GM12878 (cell line): ENCODE data around the gene MAML2. TPM values are rescaled to one million over a fixed set of nuclear protein-coding genes. Genes with fewer than 3 reads are reported as not detected.

Experiments
- ATAC-seq: fragments of 200-7000 bp; cut with Tn5 transposase; 3 replicates; pipeline ENCODE4 v1.9.1; 2020; ENCODE audit warnings: mild to moderate bottlenecking, moderate library complexity
- BruUV-seq: library from RNA; stranded (reverse); fragments of 400-500 nt; replicated peaks from 2 replicates; lab custom pipeline; 2021; lab: Mats Ljungman, UMichigan
- CTCF ChIA-PET: fragments of 300-600 bp; sonication (Branson Sonifier 250); formaldehyde crosslinking; extraction: SDS; loops from one replicate; lab custom pipeline; 2021; ENCODE audit warnings: inconsistent platforms; lab: Yijun Ruan, JAX
- POLR2A ChIA-PET: fragments of 350-600 bp; formaldehyde crosslinking; extraction: SDS; loops from one replicate; lab custom pipeline; 2021; ENCODE audit warnings: inconsistent platforms; lab: Charles Lee
- RAD21 ChIA-PET: fragments of 300-600 bp; sonication (Branson Sonifier 250); formaldehyde crosslinking; loops from one replicate; lab custom pipeline; 2023; ENCODE audit warnings: antibody characterized with exemption; ENCODE audit not compliant: unreplicated experiment; lab: Charles Lee
- SMC1A ChIA-PET: fragments of 300-600 bp; sonication (Branson Sonifier 250); formaldehyde crosslinking; loops from one replicate; lab custom pipeline; 2023; ENCODE audit not compliant: unreplicated experiment, uncharacterized antibody; lab: Charles Lee
- DNase-seq: peaks from one replicate; pipeline ENCODE4 v3.0.0-alpha.2; 2011; ENCODE audit warnings: low read depth, low spot score
- FAIRE-seq: peaks from 3 replicates; lab custom pipeline; 2011; peaks lifted over from hg19 to GRCh38; lab: Jason Lieb, UNC
- H2AFZ ChIP-seq: 2 replicates; pipeline ENCODE4 v1.6.0; 2011; ENCODE audit warnings: low read depth, low read length, control low read depth; ENCODE audit not compliant: control insufficient read depth
- H3K27ac ChIP-seq: 2 replicates; pipeline ENCODE4 v1.5.1; 2011; ENCODE audit warnings: control low read depth; ENCODE audit not compliant: control insufficient read depth, insufficient read depth
- H3K27me3 ChIP-seq, 2 experiments: replicated peaks in 1 of 2; 2 replicates each; pipeline versions ENCODE4 v1.6.0 to v1.6.1; 2011; ENCODE audit warnings: low read length in 1 of 2; ENCODE audit not compliant: control insufficient read depth in 2 of 2, insufficient read depth in 2 of 2
- H3K36me3 ChIP-seq, 2 experiments: 2 replicates each; pipeline ENCODE4 v1.5.1; 2011; ENCODE audit warnings: low read length in 1 of 2; ENCODE audit not compliant: control insufficient read depth in 2 of 2, insufficient read depth in 2 of 2
- H3K4me1 ChIP-seq: 2 replicates; pipeline ENCODE4 v1.6.1; 2011; ENCODE audit warnings: mild to moderate bottlenecking, low read length, moderate library complexity, mixed read lengths; ENCODE audit not compliant: control insufficient read depth, insufficient read depth
- H3K4me2 ChIP-seq: 2 replicates; pipeline ENCODE4 v1.6.0; 2011; ENCODE audit warnings: control low read depth; ENCODE audit not compliant: control insufficient read depth, insufficient read depth
- H3K4me3 ChIP-seq: fragments of 200-600 bp; sonication (generic); 2 replicates; pipeline ENCODE4 v1.5.1; 2016
- H3K79me2 ChIP-seq: 2 replicates; pipeline ENCODE4 v1.6.0; 2011; ENCODE audit warnings: low read length; ENCODE audit not compliant: control insufficient read depth, insufficient read depth
- H3K9ac ChIP-seq: 2 replicates; pipeline ENCODE4 v1.8.0; 2011; ENCODE audit warnings: low read length, control low read depth, mixed read lengths; ENCODE audit not compliant: control insufficient read depth, insufficient read depth
- H3K9me3 ChIP-seq: replicated peaks from 3 replicates; pipeline ENCODE4 v1.5.1; 2011; ENCODE audit warnings: mild to moderate bottlenecking, low read length; ENCODE audit not compliant: control insufficient read depth, insufficient read depth
- H4K20me1 ChIP-seq: 2 replicates; pipeline ENCODE4 v1.6.0; 2011; ENCODE audit not compliant: control insufficient read depth, insufficient read depth
- ESRRA ChIP-seq: IDR thresholded peaks from 2 replicates; pipeline ENCODE4 v1.6.1; 2012; ENCODE audit warnings: mild to moderate bottlenecking, low read length, improper control_type of control experiment
- GABPA ChIP-seq: IDR thresholded peaks from 2 replicates; pipeline ENCODE4 v1.6.1; 2014; ENCODE audit warnings: antibody characterized with exemption, low read depth, mild to moderate bottlenecking, inconsistent platforms
- JUNB ChIP-seq: IDR thresholded peaks from 2 replicates; pipeline ENCODE4 v1.6.1; 2016; ENCODE audit warnings: antibody characterized with exemption, mild to moderate bottlenecking
- LARP7 ChIP-seq: fragments of 450-650 bp; IDR thresholded peaks from 2 replicates; pipeline ENCODE4 v1.6.1; 2017; ENCODE audit warnings: mild to moderate bottlenecking
- MYC ChIP-seq: IDR thresholded peaks from 2 replicates; pipeline ENCODE4 v1.6.1; 2011; ENCODE audit warnings: mild to moderate bottlenecking, low read length, moderate library complexity, inconsistent platforms; ENCODE audit not compliant: insufficient read depth, insufficient replicate concordance, insufficient read length, severe bottlenecking
- NFIC ChIP-seq: IDR thresholded peaks from 2 replicates; pipeline ENCODE4 v1.6.1; 2012; ENCODE audit warnings: low read depth, mild to moderate bottlenecking, inconsistent platforms, low read length, moderate library complexity
- STAT1 ChIP-seq: fragments of 450-650 bp; conservative IDR thresholded peaks from 2 replicates; pipeline ENCODE4 v1.6.1; 2014; ENCODE audit warnings: antibody characterized with exemption, mild to moderate bottlenecking
- WGBS: methylation state at CpG from one replicate; pipeline ENCODE4 v1.1.6; 2016; ENCODE audit warnings: low lambda C conversion rate; ENCODE audit not compliant: insufficient replicate concordance, insufficient coverage; ENCODE audit errors: missing lambda C conversion rate; 5-methylcytosine and 5-hydroxymethylcytosine counted together
- in situ Hi-C: fragments of 300-500 bp; cut with MboI; formaldehyde crosslinking; loops from 9 replicates; pipeline ENCODE4 v1.14.3; 2018; ENCODE audit warnings: mixed read lengths
- intact Hi-C: fragments of 100-400 bp; cut with micrococcal nuclease; formaldehyde crosslinking; loops from one replicate; pipeline ENCODE4 v1.14.2; 2022; ENCODE audit not compliant: unreplicated experiment
- polyA plus RNA-seq, 11 experiments: library from polyadenylated mRNA; depleted of rRNA in 4 of 11; unstranded in 6 of 11; stranded (reverse) in 5 of 11; fragments of >200 nt; fragmentation: Nextera tagmentation in 4 of 11; fragmentation: Illumina TruSeq in 1 of 11; extraction: Ambion mirVana in 4 of 11; extraction: Trizol in 1 of 11; gene quantifications; 1 replicate in 1 of 11; 2 replicates in 10 of 11; pipeline versions ENCODE4 v1.2.1 to v1.2.3, GENCODE V29; 2011 to 2016; ENCODE audit warnings: inconsistent platforms in 2 of 11, missing spikeins in 2 of 11, low read depth in 1 of 11
- total RNA-seq, 4 experiments: library from RNA; depleted of rRNA in 3 of 4; stranded (reverse); fragments of >200 nt in 3 of 4; fragmentation: Illumina TruSeq in 1 of 4; extraction: Trizol in 1 of 4; gene quantifications; 2 replicates each; pipeline versions ENCODE4 v1.2.1 to v1.2.3, GENCODE V29; 2013 to 2021

The MAML2 gene
- total and polyA plus RNA-seq, 10 of the 15 experiments (the other 5 are each of a cell fraction or from before 2014, with no cell fraction given): 2.5 to 15.1 (median 12.0) TPM

GRCh38 chr11:96204721-96205459, 138.1 kb downstream of the MAML2 start:
- DNase-seq (no peak), ATAC-seq (no peak), FAIRE-seq (no peak)
- H3K9ac ChIP-seq: no peak overlapping the region
- H3K36me3 ChIP-seq: peaks cover 0 to 2% of the 10 kb centered on the region in 2 experiments; a peak in 1 of 4 replicates
- in situ Hi-C loops: no loop called here
- CTCF ChIA-PET: interaction anchor here (1.4 to 2.0 kb wide), 2 partner anchors 12 to 138 kb away, joined by 4 to 5 read pairs; partner anchors contain the start of gene MAML2
- peaks cover 1% of the 10 kb centered on the region; the same call in 2 of the 3 replicates for H3K9me3 ChIP-seq
- no peak overlapping the region for H3K27ac ChIP-seq
- SMC1A ChIA-PET: interaction anchor here (1.1 to 1.7 kb wide), 2 partner anchors 9 to 38 kb away, joined by 4 read pairs; no protein-coding TSS in a partner anchor
- TF ChIP-seq GABPA: no peak
- no peaks in the 10 kb centered on the region for H3K27me3 ChIP-seq
- BruUV-seq: no TSS peak
- H2AFZ ChIP-seq: no peak overlapping the region
- intact Hi-C loops: no loop called here
- H3K4me2 ChIP-seq: no peak overlapping the region
- no peaks in the 10 kb centered on the region for H4K20me1 ChIP-seq
- POLR2A ChIA-PET: no interaction called here
- H3K4me3 ChIP-seq: no peak overlapping the region
- H3K79me2 ChIP-seq: peaks cover 7% of the 10 kb centered on the region
- RAD21 ChIA-PET: no interaction called here
- 82% methylated on average over 5 of the region's 5 CpGs for WGBS
- peaks cover 3% of the 10 kb centered on the region; the same call in 1 of the 2 replicates for H3K4me1 ChIP-seq

GRCh38 chr11:96204366-96204659, 138.7 kb downstream of the MAML2 start:
- ChIA-PET RAD21 (no interaction called here), POLR2A (no interaction called here), SMC1A (interaction anchor here (1.1 to 1.7 kb wide), 2 partner anchors 10 to 39 kb away, joined by 4 read pairs; no protein-coding TSS in a partner anchor), CTCF (interaction anchor here (2.0 kb wide), 1 partner anchor 139 kb away, joined by 4 read pairs; the partner anchor contains the start of gene MAML2)
- H3K79me2 ChIP-seq: peaks cover 11% of the 10 kb centered on the region
- intact Hi-C loops (no loop called here), in situ Hi-C loops (no loop called here)
- H2AFZ ChIP-seq: no peak overlapping the region
- peaks cover 6% of the 10 kb centered on the region for H3K4me1 ChIP-seq
- no peak overlapping the region for H3K9ac ChIP-seq
- no TSS peak for BruUV-seq
- no peak for FAIRE-seq
- no peak overlapping the region for H3K4me2 ChIP-seq
- H3K36me3 ChIP-seq: peaks cover 0 to 2% of the 10 kb centered on the region in 2 experiments; a peak in 1 of 4 replicates
- DNase-seq: no peak
- ATAC-seq: no peak
- no peaks in the 10 kb centered on the region for H3K27me3 ChIP-seq
- peaks cover 1% of the 10 kb centered on the region; the same call in 2 of the 3 replicates for H3K9me3 ChIP-seq
- H3K4me3 ChIP-seq: no peak overlapping the region
- TF ChIP-seq LARP7 (no peak), JUNB (no peak), MYC (no peak), NFIC (no peak), ESRRA (no peak), STAT1 (no peak)
- no peak overlapping the region for H3K27ac ChIP-seq
- H4K20me1 ChIP-seq: no peaks in the 10 kb centered on the region
